Subcutaneous adipose tissue (tissue), 4 donors: Measurements from ENCODE around the gene TMEM184C. TPM values are rescaled to one million over a fixed set of nuclear protein-coding genes. Genes with fewer than 3 reads are reported as not detected.

Source experiments
- CTCF ChIP-seq: fragments of 450-650 bp; IDR thresholded peaks from one replicate; pipeline ENCODE4 v1.5.1; 2016; ENCODE audit warnings: low read depth, mild to moderate bottlenecking, control low read depth, antibody characterized with exemption, moderate library complexity
- total RNA-seq, 4 donors: library from RNA; depleted of rRNA; stranded (reverse); fragments of >200 nt; gene quantifications; one replicate each; pipeline ENCODE4 v1.1.0, GENCODE V29; 2016

The TMEM184C gene
- total RNA-seq, result 10 to 100 TPM; 14.5 to 35.0 (median 23.7) TPM

GRCh38 chr4:147617173-147617840 lies at the start of gene TMEM184C:
TMEM184C (plus strand) TSS chr4:147617397; CDS start chr4:147617957, 560 bp downstream.
- no peak for TF ChIP-seq CTCF

- TF ChIP-seq CTCF, result no peak
These were observed 46.6 kb upstream of the TMEM184C start for GRCh38 chr4:147570616-147571015.

- TF ChIP-seq CTCF, result no peak
These were observed 46.0 kb upstream of the TMEM184C start for GRCh38 chr4:147571036-147571770.

- no peak for TF ChIP-seq CTCF
These were observed 41.1 kb upstream of the TMEM184C start for GRCh38 chr4:147576084-147576483.

GRCh38 chr4:147578051-147578476 lies 39.1 kb upstream of the TMEM184C start:
- TF ChIP-seq CTCF, result no peak

- no peak for TF ChIP-seq CTCF
These were observed 38.6 kb upstream of the TMEM184C start for GRCh38 chr4:147578593-147578992.

GRCh38 chr4:147580396-147580795 lies 36.8 kb upstream of the TMEM184C start:
- no peak for TF ChIP-seq CTCF
